Endothelial cell (in vitro differentiated cells): ENCODE measurements around the gene MAP2K3. TPM values are rescaled to one million over a fixed set of nuclear protein-coding genes. Genes with fewer than 3 reads are reported as not detected.
"Not testable (repeated sequence)": the region's sequence is repeated elsewhere in the genome, so short reads cannot be mapped to it uniquely, and the experiment has no call there.

Source experiments
- DNase-seq: peaks from one replicate; pipeline ENCODE4 v3.0.0; 2021; ENCODE audit warnings: low spot score
- H3K27ac Mint-ChIP-seq: one replicate; pipeline ENCODE4 v1.8.0; 2021; ENCODE audit warnings: mixed read lengths, inconsistent platforms; ENCODE audit not compliant: unreplicated experiment
- H3K27me3 Mint-ChIP-seq: one replicate; pipeline ENCODE4 v1.8.0; 2021; ENCODE audit warnings: mild to moderate bottlenecking, moderate library complexity, mixed read lengths, inconsistent platforms; ENCODE audit not compliant: unreplicated experiment
- H3K36me3 Mint-ChIP-seq: one replicate; pipeline ENCODE4 v1.8.0; 2021; ENCODE audit warnings: mild to moderate bottlenecking, low read depth, mixed read lengths, inconsistent platforms; ENCODE audit not compliant: unreplicated experiment
- H3K4me1 Mint-ChIP-seq: one replicate; pipeline ENCODE4 v1.8.0; 2021; ENCODE audit warnings: mild to moderate bottlenecking, mixed read lengths, inconsistent platforms; ENCODE audit not compliant: unreplicated experiment
- H3K4me3 Mint-ChIP-seq: one replicate; pipeline ENCODE4 v1.8.0; 2021; ENCODE audit warnings: mild to moderate bottlenecking, mixed read lengths, inconsistent platforms; ENCODE audit not compliant: unreplicated experiment
- H3K9me3 Mint-ChIP-seq: one replicate; pipeline ENCODE4 v1.8.0; 2021; ENCODE audit warnings: mixed read lengths, inconsistent platforms; ENCODE audit not compliant: unreplicated experiment
- total RNA-seq: library from RNA; stranded (reverse); fragmentation: NEBNext Ultra II Directional; extraction: Animal tissue kit (Norgen Biotek cat#: 25700); gene quantifications from one replicate; pipeline ENCODE4 v1.2.1, GENCODE V29; 2021; ENCODE audit not compliant: unreplicated experiment
- TF ChIP-seq, protein P1 (sequence below): fragments of 200-600 bp; sonication (generic); IDR thresholded peaks from one replicate; pipeline ENCODE4 v1.5.0; 2021; ENCODE audit warnings: antibody characterized with exemption; ENCODE audit not compliant: unreplicated experiment

MAP2K3 gene
- total RNA-seq, 1 donor from 2014 or later: 65.8 TPM

DNA sequence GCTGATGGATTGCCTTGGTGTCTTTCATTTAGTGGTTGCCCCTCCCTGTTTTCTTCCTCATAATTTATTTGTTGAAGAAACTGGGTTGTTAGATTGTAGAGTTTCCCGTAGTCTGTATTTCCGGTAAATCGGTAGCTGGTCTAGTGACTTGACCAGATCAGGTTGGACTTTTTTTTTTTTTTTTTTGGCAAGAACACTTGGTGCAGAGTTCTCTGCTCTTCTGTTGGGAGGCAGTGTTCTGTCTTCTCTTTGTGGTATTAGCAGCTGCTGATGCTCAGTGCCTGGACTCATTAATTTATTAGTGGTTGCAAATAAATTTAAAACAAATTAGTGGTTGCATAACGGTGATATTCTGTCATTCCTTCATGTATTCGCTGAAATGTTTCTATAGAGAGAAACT, 40.2 kb downstream of the MAP2K3 start:
- not testable (repeated sequence) for H3K36me3 Mint-ChIP-seq, H3K9me3 Mint-ChIP-seq, H3K27me3 Mint-ChIP-seq, H3K27ac Mint-ChIP-seq, H3K4me3 Mint-ChIP-seq, DNase-seq, H3K4me1 Mint-ChIP-seq

DNA sequence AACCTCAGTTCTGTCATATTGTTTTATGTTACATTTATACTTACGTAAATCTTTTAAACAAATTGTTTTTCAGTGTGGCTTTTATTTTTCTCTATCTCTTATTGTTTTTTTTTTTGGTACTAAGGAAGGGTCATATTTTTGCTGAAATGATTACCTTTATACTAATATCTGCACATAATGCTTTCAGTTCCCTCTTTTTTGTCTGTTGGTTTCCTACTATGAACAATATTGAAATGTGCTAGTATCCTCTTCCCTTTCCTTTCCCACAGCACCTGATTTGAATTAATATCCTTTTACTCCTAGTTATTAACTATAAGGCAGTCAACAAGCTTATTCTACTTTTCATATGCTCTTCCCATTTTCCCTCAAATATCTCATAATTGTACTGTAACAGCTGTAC, 43.4 kb downstream of the MAP2K3 start:
- DNase-seq, H3K27ac Mint-ChIP-seq, H3K27me3 Mint-ChIP-seq, H3K4me1 Mint-ChIP-seq, H3K4me3 Mint-ChIP-seq, H3K36me3 Mint-ChIP-seq, H3K9me3 Mint-ChIP-seq: not testable (repeated sequence)

DNA sequence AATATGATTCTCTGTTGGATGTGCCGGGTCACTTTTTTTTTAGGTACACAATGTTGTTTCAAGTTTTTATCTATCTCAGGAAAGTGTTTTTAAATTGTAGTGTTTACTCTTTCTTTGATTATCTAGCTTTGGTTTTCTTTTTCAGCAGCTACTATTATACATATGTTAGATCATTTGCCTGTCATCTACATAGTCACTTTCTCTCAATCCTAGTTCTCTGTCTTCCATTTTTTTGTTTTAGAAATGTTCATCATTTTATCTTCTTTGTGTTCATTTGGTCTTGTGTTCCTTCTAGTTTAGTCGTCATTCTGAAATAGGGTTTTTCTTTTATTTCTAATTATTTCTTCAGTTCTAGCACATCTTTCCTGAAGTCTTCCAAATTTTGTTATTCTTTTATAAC, 44.3 kb downstream of the MAP2K3 start:
- H3K9me3 Mint-ChIP-seq, DNase-seq, H3K36me3 Mint-ChIP-seq, H3K4me1 Mint-ChIP-seq, H3K27ac Mint-ChIP-seq, H3K27me3 Mint-ChIP-seq, H3K4me3 Mint-ChIP-seq: not testable (repeated sequence)

DNA sequence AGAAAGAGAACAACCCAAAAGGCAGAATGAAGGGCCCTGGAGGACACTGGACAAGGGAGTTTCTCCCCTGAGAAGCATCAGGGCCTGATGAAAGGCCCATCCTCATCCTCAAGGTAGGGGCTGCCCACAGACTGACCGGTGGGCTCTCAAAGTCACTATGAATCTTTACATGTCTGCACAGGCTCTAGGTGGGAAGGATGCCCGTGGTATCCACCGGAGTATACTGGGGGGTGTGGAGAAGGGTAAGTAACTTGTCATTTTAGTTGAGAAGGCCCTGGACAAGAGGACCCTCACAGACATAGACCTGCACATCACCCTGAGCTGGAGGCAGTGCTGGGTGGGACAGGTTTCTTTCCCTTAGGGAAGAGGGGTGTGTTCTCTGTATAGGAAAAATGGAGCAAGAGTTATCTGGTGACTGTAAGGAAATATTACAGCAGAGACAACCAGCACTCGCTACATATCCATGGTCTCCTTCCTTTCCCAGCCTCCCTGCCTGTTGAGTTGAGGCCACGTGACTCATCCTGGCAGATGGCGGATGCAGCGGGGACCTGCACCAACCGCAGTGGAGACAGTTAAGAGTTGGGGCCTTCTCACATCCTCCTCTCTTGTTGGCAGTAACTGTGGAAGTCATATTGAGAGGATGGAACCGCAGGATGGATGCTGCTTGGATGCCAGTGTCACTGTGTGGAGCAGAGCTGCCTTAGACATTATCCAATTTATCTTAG, 46.1 kb downstream of the MAP2K3 start:
- TF ChIP-seq, protein P1, sequence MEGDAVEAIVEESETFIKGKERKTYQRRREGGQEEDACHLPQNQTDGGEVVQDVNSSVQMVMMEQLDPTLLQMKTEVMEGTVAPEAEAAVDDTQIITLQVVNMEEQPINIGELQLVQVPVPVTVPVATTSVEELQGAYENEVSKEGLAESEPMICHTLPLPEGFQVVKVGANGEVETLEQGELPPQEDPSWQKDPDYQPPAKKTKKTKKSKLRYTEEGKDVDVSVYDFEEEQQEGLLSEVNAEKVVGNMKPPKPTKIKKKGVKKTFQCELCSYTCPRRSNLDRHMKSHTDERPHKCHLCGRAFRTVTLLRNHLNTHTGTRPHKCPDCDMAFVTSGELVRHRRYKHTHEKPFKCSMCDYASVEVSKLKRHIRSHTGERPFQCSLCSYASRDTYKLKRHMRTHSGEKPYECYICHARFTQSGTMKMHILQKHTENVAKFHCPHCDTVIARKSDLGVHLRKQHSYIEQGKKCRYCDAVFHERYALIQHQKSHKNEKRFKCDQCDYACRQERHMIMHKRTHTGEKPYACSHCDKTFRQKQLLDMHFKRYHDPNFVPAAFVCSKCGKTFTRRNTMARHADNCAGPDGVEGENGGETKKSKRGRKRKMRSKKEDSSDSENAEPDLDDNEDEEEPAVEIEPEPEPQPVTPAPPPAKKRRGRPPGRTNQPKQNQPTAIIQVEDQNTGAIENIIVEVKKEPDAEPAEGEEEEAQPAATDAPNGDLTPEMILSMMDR: no peak
- Mint-ChIP-seq H3K27ac (no peak overlapping the region), H3K36me3 (no peaks in the 10 kb centered on the region), H3K4me1 (peaks cover 1% of the 10 kb centered on the region), H3K4me3 (no peak overlapping the region), H3K27me3 (no peaks in the 10 kb centered on the region), H3K9me3 (no peaks in the 10 kb centered on the region)
- no peak for DNase-seq

DNA sequence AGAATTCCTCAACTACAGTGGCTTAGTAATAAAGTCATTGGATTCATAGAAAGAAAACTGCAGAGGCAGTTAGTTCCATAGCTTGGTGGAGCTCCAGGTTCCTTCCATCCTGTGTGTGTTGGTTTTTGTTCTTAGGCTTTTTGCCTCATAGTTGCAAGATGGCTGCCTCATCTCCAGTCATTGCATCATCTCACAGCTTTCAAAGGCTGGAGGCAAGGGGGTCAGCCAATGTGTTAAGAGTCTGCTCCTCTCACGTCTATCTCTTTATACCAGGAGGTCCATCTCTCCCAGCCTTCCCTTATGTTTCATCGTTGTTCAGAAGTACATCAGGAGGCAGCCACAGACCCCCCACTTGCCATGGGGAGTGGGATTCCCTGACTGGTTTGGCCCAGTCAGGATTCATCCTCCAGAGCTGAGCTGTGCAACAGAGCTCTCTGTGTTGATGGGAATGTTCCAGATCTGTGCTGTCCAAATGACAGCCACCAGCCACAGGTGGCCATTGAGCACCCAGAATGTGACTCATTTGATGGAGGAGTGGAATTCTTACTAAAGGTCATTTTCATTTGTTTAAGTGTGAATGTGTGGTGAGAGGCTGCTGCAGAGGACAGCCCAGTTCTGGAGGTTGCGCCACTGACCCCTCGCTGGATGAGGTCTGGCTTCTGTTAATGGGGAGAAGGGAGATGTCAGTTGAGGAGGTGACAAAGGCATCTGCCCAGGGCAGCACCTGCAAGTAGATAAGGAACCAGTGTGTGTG, 52.2 kb downstream of the MAP2K3 start:
- H3K27me3 Mint-ChIP-seq, DNase-seq, H3K4me1 Mint-ChIP-seq, H3K36me3 Mint-ChIP-seq, H3K27ac Mint-ChIP-seq, H3K4me3 Mint-ChIP-seq, H3K9me3 Mint-ChIP-seq: not testable (repeated sequence)

DNA sequence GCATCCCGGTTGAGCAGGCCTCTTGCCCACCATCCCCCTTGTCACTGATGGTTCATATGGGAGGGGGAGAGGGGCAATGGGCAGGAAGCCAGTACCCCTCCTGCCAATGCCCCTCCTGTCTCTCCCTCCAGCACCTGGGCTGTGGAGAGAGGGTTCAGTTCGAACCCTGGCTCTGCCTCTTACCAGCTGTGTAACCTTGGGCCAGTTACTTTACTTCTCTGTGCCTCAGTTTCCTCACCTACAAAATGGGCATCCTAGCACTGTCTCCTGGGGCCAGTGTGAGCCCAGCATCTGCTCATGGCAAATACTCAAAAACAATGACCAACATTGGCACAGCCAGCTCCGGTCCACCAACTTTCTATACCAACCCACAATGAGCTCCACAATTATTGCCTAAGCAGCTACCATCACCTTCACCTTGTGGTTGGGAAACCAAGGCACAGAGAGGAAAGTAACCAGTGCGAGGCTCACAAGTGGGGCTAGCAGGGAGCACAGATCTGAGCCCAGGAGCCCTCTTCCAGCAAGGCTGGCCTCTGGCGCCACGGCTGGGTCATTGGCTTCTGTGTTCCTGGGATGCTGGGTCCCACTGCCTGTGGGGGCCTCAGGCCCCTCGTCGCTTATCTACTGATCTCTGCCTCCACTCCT, 53.6 kb downstream of the MAP2K3 start:
- H3K4me1 Mint-ChIP-seq, H3K27me3 Mint-ChIP-seq, H3K4me3 Mint-ChIP-seq, H3K36me3 Mint-ChIP-seq, H3K27ac Mint-ChIP-seq, H3K9me3 Mint-ChIP-seq, DNase-seq: not testable (repeated sequence)

DNA sequence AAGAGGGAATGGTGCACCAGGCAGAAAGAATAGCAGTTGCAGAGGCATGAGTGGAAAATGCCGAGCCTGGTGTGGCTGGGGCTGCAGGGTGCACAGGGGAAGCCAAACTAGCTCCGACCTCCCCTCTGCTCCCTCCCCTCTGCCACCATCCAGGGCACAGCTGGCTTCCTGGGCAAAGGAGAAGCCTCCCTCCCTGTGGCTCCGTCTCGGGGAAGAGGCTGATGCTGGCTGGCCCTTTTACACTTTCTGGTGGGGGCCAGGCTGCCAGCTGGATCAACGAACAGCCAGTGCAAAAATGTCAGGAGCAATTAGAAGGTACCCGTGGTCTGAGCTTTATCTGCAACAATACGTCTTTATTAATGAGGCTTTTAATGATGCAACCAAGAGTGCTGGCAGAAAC, 54.5 kb downstream of the MAP2K3 start:
- Mint-ChIP-seq H3K27ac (no peak overlapping the region), H3K27me3 (peaks cover 2% of the 10 kb centered on the region), H3K36me3 (no peaks in the 10 kb centered on the region), H3K4me3 (no peak overlapping the region), H3K4me1 (no peaks in the 10 kb centered on the region), H3K9me3 (no peaks in the 10 kb centered on the region)
- DNase-seq: no peak
- TF ChIP-seq, protein P1: no peak

DNA sequence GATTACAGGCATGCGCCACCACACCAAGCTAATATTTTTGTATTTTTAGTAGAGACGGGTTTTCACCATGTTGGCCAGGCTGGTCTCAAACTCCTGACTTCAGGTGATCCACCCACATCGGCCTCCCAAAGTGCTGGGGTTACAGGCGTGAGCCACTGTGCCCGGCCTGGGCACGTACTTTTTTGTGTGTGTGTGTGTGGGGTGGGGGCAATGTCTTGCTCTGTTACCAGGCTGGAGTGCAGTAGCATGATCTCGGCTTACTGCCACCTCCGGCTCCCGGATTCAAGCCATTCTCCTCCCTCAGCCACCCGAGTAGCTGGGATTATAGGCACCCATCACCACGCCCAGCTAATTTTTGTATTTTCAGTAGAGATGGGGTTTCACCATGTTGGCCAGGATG, 55.1 kb downstream of the MAP2K3 start:
- not testable (repeated sequence) for DNase-seq, H3K36me3 Mint-ChIP-seq, H3K4me1 Mint-ChIP-seq, H3K27me3 Mint-ChIP-seq, H3K9me3 Mint-ChIP-seq, H3K4me3 Mint-ChIP-seq, H3K27ac Mint-ChIP-seq

DNA sequence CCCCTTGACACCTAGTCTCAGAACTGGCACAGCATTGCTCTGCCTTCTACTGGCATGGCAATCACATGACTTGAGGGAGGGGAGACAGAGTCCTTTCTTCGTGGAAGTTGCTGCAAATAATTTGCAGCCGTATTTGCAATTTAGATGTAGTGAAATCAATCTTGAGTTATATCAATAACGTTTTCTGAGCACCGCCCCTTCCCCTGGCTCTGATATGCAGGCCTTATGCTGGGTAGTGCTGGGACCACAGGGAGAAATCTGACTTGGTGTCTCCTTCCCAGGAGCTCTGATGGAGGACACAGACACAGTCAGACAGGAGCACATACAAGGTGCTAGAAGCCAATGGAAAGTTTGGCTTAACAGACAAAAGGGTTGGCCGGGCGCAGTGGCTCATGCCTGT, 55.9 kb downstream of the MAP2K3 start:
- not testable (repeated sequence) for H3K4me1 Mint-ChIP-seq, H3K27me3 Mint-ChIP-seq, H3K9me3 Mint-ChIP-seq, H3K36me3 Mint-ChIP-seq, DNase-seq, H3K4me3 Mint-ChIP-seq, H3K27ac Mint-ChIP-seq

DNA sequence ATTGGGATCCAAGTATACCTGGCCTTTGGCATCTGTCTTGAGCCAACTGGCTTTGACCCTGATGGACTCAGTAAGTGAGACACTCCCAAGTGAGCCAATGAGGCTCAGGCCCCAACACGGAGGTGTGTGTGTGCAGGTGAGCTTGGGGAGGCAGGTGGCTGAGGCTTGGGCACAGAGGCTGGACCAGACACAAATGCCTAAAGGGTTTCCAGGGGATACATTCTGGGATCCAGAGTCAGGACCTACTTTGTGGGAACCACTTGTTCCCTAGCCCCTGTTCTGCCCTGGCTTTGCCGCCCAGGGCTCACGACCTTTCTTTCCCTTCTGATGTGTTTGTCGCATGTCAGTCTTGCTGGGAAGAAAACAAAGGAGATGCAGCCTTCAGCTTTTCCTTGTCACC, 56.8 kb downstream of the MAP2K3 start:
- not testable (repeated sequence) for H3K27ac Mint-ChIP-seq, H3K4me1 Mint-ChIP-seq, H3K9me3 Mint-ChIP-seq, DNase-seq, H3K4me3 Mint-ChIP-seq, H3K36me3 Mint-ChIP-seq, H3K27me3 Mint-ChIP-seq
